CD4-positive, alpha-beta memory T cell (primary cell): ENCODE measurements around the gene ANK2. TPM values are rescaled to one million over a fixed set of nuclear protein-coding genes. Genes with fewer than 3 reads are reported as not detected.

Experiments
- CTCF ChIA-PET: fragments of 350-600 bp; sonication (Branson Sonifier 250); formaldehyde crosslinking; loops from one replicate; lab custom pipeline; 2021; ENCODE audit warnings: inconsistent platforms; ENCODE audit not compliant: partially characterized antibody; lab: Charles Lee
- POLR2A ChIA-PET: fragments of 350-600 bp; sonication (Branson Sonifier 250); formaldehyde crosslinking; loops from one replicate; lab custom pipeline; 2021; ENCODE audit not compliant: partially characterized antibody; lab: Charles Lee
- DNase-seq, 5 donors: peaks; one replicate each; pipeline versions ENCODE4 v3.0.0 to v3.0.0-alpha.2; 2020 to 2022; ENCODE audit warnings: mixed read lengths in 1 of 5
- H3K27ac ChIP-seq: one replicate; pipeline ENCODE4 v1.7.0; 2013; ENCODE audit warnings: low read depth, low read length
- H3K27me3 ChIP-seq: 2 replicates; pipeline ENCODE4 v1.7.0; 2013; ENCODE audit warnings: mild to moderate bottlenecking, low read length, moderate library complexity; ENCODE audit not compliant: insufficient read depth
- H3K36me3 ChIP-seq: 2 replicates; pipeline ENCODE4 v1.7.0; 2013; ENCODE audit warnings: mild to moderate bottlenecking, low read length, moderate library complexity; ENCODE audit not compliant: insufficient read depth
- H3K4me1 ChIP-seq: 2 replicates; pipeline ENCODE4 v1.7.0; 2013; ENCODE audit warnings: mild to moderate bottlenecking, low read length, moderate library complexity; ENCODE audit not compliant: insufficient read depth
- H3K4me3 ChIP-seq, 2 donors: one replicate each; pipeline ENCODE4 v1.7.0; 2013; ENCODE audit warnings: low read length in 2 of 2, mild to moderate bottlenecking in 1 of 2
- H3K9me3 ChIP-seq, 2 donors: one replicate each; pipeline ENCODE4 v1.7.0; 2013; ENCODE audit warnings: low read length in 2 of 2, control low read depth in 1 of 2; ENCODE audit not compliant: control insufficient read depth in 1 of 2
- H3K27ac Mint-ChIP-seq, 7 donors: one replicate each; pipeline ENCODE4 v1.8.0; 2020 to 2021; ENCODE audit warnings: mixed read lengths in 7 of 7, mild to moderate bottlenecking in 6 of 7, inconsistent platforms in 3 of 7, moderate library complexity in 3 of 7
- H3K27me3 Mint-ChIP-seq, 2 donors: one replicate each; pipeline ENCODE4 v1.8.0; 2020 to 2021; ENCODE audit warnings: mixed read lengths in 2 of 2
- H3K36me3 Mint-ChIP-seq, 2 donors: one replicate each; pipeline ENCODE4 v1.8.0; 2020 to 2021; ENCODE audit warnings: mixed read lengths in 2 of 2, inconsistent platforms in 1 of 2, mild to moderate bottlenecking in 1 of 2
- H3K4me1 Mint-ChIP-seq, 4 donors: one replicate each; pipeline ENCODE4 v1.8.0; 2020 to 2021; ENCODE audit warnings: mixed read lengths in 4 of 4, mild to moderate bottlenecking in 1 of 4
- H3K4me3 Mint-ChIP-seq, 8 donors: one replicate each; pipeline ENCODE4 v1.8.0; 2020 to 2021; ENCODE audit warnings: mixed read lengths in 8 of 8, mild to moderate bottlenecking in 7 of 8, moderate library complexity in 6 of 8, inconsistent platforms in 3 of 8
- H3K9me3 Mint-ChIP-seq, 8 donors: one replicate each; pipeline ENCODE4 v1.8.0; 2020 to 2021; ENCODE audit warnings: mixed read lengths in 8 of 8, mild to moderate bottlenecking in 5 of 8, inconsistent platforms in 3 of 8, moderate library complexity in 1 of 8
- intact Hi-C: fragments of 100-400 bp; cut with micrococcal nuclease; formaldehyde crosslinking; loops from one replicate; pipeline ENCODE4 v1.15.1; 2023
- microRNA-seq: library from miRNA; unstranded; fragments of <30 nt; microRNA quantifications from one replicate; pipeline ENCODE4 v1.2.0, GENCODE V29; 2021; ENCODE audit warnings: borderline replicate concordance, borderline number of aligned reads, borderline microRNAs expressed, mixed read lengths
- polyA plus RNA-seq, 2 donors: library from polyadenylated mRNA; unstranded; fragments of 300-500 nt; fragmentation: Illumina TruSeq; gene quantifications; one replicate each; pipeline ENCODE4 v1.2.3, GENCODE V29; 2021
- total RNA-seq, 2 experiments: library from RNA; stranded (reverse); gene quantifications; one replicate each; pipeline ENCODE4 v1.2.3, GENCODE V29; 2021

ANK2 gene
- total and polyA plus RNA-seq, 4 experiments from 2014 or later = not detected

- CTCF ChIA-PET = interaction anchor here (1.3 kb wide), 1 partner anchor 17 kb away, joined by 4 read pairs; no protein-coding TSS in a partner anchor
- Histone ChIP-seq H3K27me3 (no peaks in the 10 kb centered on the region), H3K27ac (no peak overlapping the region), H3K4me1 (no peaks in the 10 kb centered on the region), H3K36me3 (no peaks in the 10 kb centered on the region), H3K9me3 (no peaks in the 10 kb centered on the region), H3K4me3 (no peak overlapping the region)
- Mint-ChIP-seq H3K4me3 (no peak overlapping the region), H3K9me3 (peaks cover 0 to 4% (median 0%) of the 10 kb centered on the region in 8 donors), H3K27me3 (peaks cover 2 to 3% of the 10 kb centered on the region in 2 donors), H3K27ac (no peak overlapping the region), H3K4me1 (peaks cover 0 to 2% (median 0%) of the 10 kb centered on the region in 4 donors), H3K36me3 (no peaks in the 10 kb centered on the region)
- DNase-seq = no peak
- POLR2A ChIA-PET = no interaction called here
- intact Hi-C loops = no loop called here
These were observed 362.1 kb downstream of the ANK2 start for GRCh38 chr4:113411496-113411938.

- H3K4me1 Mint-ChIP-seq = no peaks in the 10 kb centered on the region
- ChIA-PET CTCF (no interaction called here), POLR2A (no interaction called here)
- no peaks in the 10 kb centered on the region for H3K36me3 Mint-ChIP-seq
- no peak overlapping the region for H3K27ac ChIP-seq
- H3K27me3 Mint-ChIP-seq = peaks cover 4 to 7% of the 10 kb centered on the region in 2 donors
- H3K4me1 ChIP-seq = no peaks in the 10 kb centered on the region
- H3K9me3 ChIP-seq = no peaks in the 10 kb centered on the region
- intact Hi-C loops = no loop called here
- no peak overlapping the region for H3K27ac Mint-ChIP-seq
- H3K4me3 Mint-ChIP-seq = no peak overlapping the region
- no peak for DNase-seq
- H3K9me3 Mint-ChIP-seq = peaks cover 0 to 51% (median 20%) of the 10 kb centered on the region in 8 donors
- H3K36me3 ChIP-seq = no peaks in the 10 kb centered on the region
- H3K4me3 ChIP-seq = no peak overlapping the region
- H3K27me3 ChIP-seq = no peaks in the 10 kb centered on the region
These were observed 370.2 kb downstream of the ANK2 start for GRCh38 chr4:113419631-113420030.

- H3K36me3 ChIP-seq = no peaks in the 10 kb centered on the region
- POLR2A ChIA-PET = no interaction called here
These were observed 371.5 kb downstream of the ANK2 start for GRCh38 chr4:113420938-113421337.

GRCh38 chr4:113423631-113424030, 374.2 kb downstream of the ANK2 start:
- Mint-ChIP-seq H3K9me3 (peaks cover 0 to 54% (median 25%) of the 10 kb centered on the region in 8 donors), H3K4me3 (no peak overlapping the region), H3K27ac (no peak overlapping the region), H3K27me3 (peaks cover 2 to 3% of the 10 kb centered on the region in 2 donors), H3K4me1 (no peaks in the 10 kb centered on the region), H3K36me3 (no peaks in the 10 kb centered on the region)
- intact Hi-C loops = no loop called here
- no peak overlapping the region for H3K4me3 ChIP-seq
- no peak for DNase-seq
- H3K9me3 ChIP-seq = no peaks in the 10 kb centered on the region
- H3K4me1 ChIP-seq = no peaks in the 10 kb centered on the region
- no peaks in the 10 kb centered on the region for H3K36me3 ChIP-seq
- H3K27ac ChIP-seq = no peak overlapping the region
- ChIA-PET POLR2A (no interaction called here), CTCF (no interaction called here)
- H3K27me3 ChIP-seq = no peaks in the 10 kb centered on the region

More at GRCh38 chr4:113420938-113421337, 371.5 kb downstream of the ANK2 start:
- peaks cover 0 to 58% (median 21%) of the 10 kb centered on the region in 8 donors for H3K9me3 Mint-ChIP-seq
- H3K27ac Mint-ChIP-seq = no peak overlapping the region
- H3K4me1 Mint-ChIP-seq = no peaks in the 10 kb centered on the region
- CTCF ChIA-PET = no interaction called here
- Histone ChIP-seq H3K4me3 (no peak overlapping the region), H3K27me3 (no peaks in the 10 kb centered on the region), H3K9me3 (no peaks in the 10 kb centered on the region), H3K27ac (no peak overlapping the region), H3K4me1 (no peaks in the 10 kb centered on the region)
- no peak overlapping the region for H3K4me3 Mint-ChIP-seq
- peaks cover 4 to 7% of the 10 kb centered on the region in 2 donors for H3K27me3 Mint-ChIP-seq
- intact Hi-C loops = no loop called here
- no peak for DNase-seq
- no peaks in the 10 kb centered on the region for H3K36me3 Mint-ChIP-seq

GRCh38 chr4:113433116-113433515, 383.7 kb downstream of the ANK2 start:
- Mint-ChIP-seq H3K4me3 (no peak overlapping the region), H3K36me3 (peaks cover 0 to 5% of the 10 kb centered on the region in 2 donors), H3K4me1 (peaks cover 9 to 13% (median 12%) of the 10 kb centered on the region in 4 donors), H3K27me3 (peaks cover 6 to 10% of the 10 kb centered on the region in 2 donors), H3K27ac (no peak overlapping the region), H3K9me3 (peaks cover 0 to 8% (median 1%) of the 10 kb centered on the region in 8 donors)
- POLR2A ChIA-PET = no interaction called here
- Histone ChIP-seq H3K4me1 (peaks cover 6% of the 10 kb centered on the region), H3K9me3 (no peaks in the 10 kb centered on the region), H3K27ac (no peak overlapping the region), H3K4me3 (no peak overlapping the region), H3K27me3 (no peaks in the 10 kb centered on the region), H3K36me3 (no peaks in the 10 kb centered on the region)
- intact Hi-C loops = no loop called here
- DNase-seq = no peak
- CTCF ChIA-PET = no interaction called here

Small RNAs within 50 kb of the gene (microRNA-seq; reads per million reads assigned to microRNA genes)
- gene MIR1243 (not detected), gene MIR8082 (not detected)
